RCC 7860 (cell line): ENCODE measurements around the gene PER1.
"Not testable (repeated sequence)": the region's sequence is repeated elsewhere in the genome, so short reads cannot be mapped to it uniquely, and the experiment has no call there.

Experiments
- DNase-seq: peaks from one replicate; pipeline ENCODE4 v3.0.0-alpha.2; 2015; ENCODE audit warnings: low spot score
- FAIRE-seq: peaks from 2 replicates; lab custom pipeline; 2012; peaks lifted over from hg19 to GRCh38; lab: Jason Lieb, UNC

The PER1 gene

DNA sequence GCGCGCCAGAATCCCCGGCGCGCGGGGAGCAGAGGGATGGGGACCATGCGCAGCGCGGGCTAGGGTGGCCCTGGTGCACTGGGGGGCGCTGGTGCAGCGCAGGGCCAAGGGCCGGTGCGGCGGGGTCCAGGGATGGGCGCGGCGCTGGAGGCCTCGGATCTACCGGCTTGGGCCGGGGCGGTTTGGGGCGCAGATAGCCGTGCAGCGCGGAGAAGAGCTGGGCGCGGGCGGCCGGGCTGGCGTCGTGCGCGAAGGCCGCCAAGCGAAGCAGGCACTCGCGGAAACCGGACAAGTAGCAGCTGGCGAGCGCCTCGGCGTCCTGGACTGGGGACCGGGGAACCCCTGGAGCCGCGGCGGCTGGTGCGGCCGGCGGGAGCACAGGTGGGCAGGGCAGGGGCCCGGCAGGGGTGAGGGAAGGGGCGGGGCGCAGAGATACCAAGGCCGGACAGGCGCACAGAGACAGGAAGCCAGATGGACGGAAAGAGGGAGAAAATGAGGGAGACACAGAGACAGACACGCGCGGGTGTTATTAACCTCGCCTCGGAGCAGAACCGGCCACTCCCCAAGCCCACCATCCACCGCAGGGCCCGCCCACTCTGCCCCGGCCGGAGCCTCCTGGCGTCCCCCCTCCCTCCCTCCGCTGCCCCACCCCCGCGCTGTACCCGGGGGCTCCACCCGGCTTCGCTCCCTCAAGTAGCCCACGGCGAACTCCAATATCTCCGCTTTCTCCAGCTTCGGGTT, 30.4 kb downstream of the PER1 start:
- DNase-seq (peak; percentile 41), FAIRE-seq (no peak)

DNA sequence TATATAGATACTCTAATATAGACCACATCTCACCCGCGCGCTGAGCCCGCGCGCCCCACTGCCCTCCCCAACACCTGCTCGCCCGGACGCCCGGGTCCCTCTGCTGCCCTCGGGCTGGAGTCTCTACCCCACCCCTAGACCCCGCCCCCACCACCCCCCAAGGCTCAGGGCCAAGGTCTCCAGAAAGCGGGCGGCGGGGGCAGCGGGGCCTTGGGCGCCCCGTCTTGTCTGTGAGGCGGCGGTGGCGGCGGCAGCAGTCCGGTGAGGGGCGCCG, 30.9 kb downstream of the PER1 start:
- FAIRE-seq (no peak), DNase-seq (no peak)

- no peak for FAIRE-seq
- DNase-seq = peak; percentile 64
Observed at GRCh38 chr17:8120520-8121406, 31.4 kb downstream of the PER1 start.

DNA sequence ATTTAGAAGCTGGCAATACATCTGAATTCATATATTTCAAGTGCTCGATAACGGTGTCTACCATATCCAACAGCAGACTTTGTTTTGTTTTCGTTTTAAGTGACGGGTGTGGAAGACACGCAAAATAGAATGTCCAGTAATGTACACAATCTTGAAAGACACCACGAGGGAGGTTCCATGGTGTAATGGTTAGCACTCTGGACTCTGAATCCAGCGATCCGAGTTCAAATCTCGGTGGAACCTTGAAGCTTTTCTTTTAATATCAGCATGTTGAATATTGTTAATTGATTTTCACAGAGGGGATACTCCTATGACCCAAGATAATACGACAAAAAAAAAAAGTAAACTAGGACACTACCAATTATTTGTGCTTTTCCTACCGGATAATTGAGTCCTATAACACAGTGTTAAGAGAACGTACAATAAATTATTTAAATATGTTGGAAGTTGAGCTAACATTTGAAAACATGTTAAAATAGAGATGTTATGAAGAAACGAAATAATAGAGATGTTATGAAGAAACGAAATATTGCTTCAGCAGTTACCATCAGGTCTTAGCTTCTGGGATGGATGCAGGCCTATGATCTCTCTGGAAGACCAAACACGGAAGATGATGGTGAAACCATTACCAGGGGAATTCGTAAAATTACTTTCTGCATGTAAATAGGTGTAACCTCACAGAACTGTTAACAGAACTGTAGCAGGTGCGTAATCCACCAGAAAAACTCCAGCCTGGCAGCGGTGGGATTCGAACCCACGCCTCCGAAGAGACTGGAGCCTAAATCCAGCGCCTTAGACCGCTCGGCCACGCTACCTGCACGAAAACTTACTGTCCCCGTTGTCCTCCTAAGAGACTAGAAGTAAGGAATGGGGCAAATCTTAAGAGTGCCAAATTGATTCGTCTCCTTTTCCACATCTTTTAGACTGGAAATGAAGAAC, 32.4 kb downstream of the PER1 start:
- DNase-seq = peak; percentile 95
- FAIRE-seq = peak; percentile 77

- no peak for FAIRE-seq
- peak; percentile 74 for DNase-seq
Observed at GRCh38 chr17:8118769-8119580, 33.2 kb downstream of the PER1 start.

- no peak for FAIRE-seq
Observed at GRCh38 chr17:8117980-8118768, 34.0 kb downstream of the PER1 start, which contains the start of gene ALOXE3. ALOXE3 (minus strand) TSS chr17:8118514; CDS start chr17:8117990, 524 bp downstream.

GRCh38 chr17:8117367-8117979, 34.7 kb downstream of the PER1 start:
- FAIRE-seq = no peak
- DNase-seq = no peak

More at GRCh38 chr17:8117980-8118768, 34.0 kb downstream of the PER1 start, which contains the start of gene ALOXE3:
- DNase-seq = peak; percentile 84

DNA sequence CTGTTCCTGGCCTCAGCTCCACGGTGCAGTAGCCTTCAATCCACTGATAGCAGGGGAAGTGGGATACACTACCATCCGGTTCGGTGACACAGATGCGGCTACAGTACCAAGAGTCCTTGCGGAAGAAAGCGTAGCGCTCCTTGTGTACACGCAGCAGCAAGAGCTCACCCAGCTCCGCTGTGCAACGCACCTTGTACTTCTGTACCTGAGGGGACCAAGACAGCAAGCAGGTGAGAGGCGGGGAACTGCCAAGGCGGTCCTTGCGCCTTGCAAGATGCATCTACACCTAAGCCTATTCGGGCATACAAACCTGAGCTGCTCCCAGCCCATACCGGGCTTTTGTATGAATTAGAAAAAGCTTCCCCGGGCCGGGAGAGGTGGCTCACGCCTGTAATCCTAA, 35.4 kb downstream of the PER1 start:
- DNase-seq (no peak), FAIRE-seq (no peak)

- FAIRE-seq = no peak
- no peak for DNase-seq
Observed at GRCh38 chr17:8110907-8111306, 41.3 kb downstream of the PER1 start.

DNA sequence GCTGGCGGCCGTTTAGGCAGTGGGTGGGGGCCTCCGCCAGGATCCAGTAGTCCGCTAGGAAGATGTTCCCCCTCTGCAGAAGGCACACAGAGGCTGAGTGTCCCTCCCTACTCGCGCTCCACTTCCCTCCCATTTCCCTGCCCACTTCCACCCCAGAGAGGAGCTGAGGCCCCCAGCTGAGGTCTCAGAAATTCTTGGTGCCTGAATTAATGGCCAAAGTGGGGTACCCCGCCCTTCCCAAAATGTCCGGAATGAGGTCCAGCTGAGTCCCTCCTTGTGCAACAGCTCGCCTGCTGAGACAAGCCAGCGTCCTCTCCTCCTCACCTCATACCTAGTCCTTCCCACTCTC, 41.8 kb downstream of the PER1 start:
- no peak for FAIRE-seq
- DNase-seq = no peak

DNA sequence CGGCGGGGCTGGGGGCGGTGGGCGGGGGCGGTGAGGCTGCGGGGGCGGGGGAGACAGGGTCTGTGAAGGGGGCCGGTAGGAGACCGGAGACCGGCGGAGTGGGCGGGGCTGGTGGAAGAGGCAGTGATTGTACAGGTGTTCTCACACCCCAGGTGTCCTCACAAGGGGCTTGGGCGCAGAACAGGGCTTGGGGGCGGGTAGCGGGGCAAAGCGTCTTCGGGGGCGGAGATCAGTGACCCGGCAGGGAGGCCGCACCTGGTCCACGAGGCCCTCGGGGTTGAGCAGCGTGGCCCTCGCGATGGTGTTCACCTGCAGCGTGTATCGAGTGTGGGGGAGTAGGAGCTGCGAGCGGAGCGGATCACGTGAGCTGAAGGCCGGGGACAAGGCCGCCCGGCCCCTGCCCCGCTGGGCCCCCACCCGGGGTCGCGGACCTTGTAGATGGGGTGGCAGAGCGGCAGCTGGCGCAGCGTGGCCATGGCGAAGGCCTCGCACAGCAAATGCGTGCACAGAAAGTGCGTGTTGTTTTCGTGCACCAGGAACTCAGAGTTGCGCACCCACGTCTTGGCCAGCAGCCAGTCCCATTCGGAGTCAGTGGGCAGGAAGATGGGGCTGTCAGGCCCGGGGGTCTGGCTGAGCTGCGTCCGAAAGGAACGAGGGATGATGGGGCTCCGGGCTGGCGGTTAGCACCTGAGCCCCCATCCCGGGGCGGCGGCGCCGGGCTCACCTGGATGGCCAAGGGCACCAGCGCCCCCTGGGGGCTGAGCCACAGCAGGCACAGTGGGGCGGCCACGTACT, 42.3 kb downstream of the PER1 start:
- FAIRE-seq (no peak), DNase-seq (no peak)

- DNase-seq (no peak), FAIRE-seq (no peak)
Observed at GRCh38 chr17:8108972-8109660, 43.1 kb downstream of the PER1 start.

DNA sequence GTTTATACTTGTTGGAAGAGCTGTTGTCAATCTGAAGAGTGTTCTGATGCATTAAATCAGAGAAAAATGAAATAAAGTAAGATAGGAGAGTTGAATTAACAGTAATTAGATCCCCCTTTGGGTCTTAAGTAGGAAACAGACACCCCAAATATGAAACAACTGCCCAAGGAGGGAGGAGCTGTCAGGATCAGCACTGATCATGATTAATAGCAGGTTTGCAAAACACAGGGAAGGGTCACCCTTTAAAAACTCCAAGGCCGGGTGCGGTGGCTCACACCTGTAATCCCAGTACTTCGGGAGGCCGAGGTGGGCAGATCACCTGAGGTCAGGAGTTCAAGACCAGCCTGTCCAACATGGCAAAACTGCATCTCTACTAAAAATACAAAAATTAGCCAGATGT, 45.2 kb downstream of the PER1 start:
- not testable (repeated sequence) for FAIRE-seq, DNase-seq

DNA sequence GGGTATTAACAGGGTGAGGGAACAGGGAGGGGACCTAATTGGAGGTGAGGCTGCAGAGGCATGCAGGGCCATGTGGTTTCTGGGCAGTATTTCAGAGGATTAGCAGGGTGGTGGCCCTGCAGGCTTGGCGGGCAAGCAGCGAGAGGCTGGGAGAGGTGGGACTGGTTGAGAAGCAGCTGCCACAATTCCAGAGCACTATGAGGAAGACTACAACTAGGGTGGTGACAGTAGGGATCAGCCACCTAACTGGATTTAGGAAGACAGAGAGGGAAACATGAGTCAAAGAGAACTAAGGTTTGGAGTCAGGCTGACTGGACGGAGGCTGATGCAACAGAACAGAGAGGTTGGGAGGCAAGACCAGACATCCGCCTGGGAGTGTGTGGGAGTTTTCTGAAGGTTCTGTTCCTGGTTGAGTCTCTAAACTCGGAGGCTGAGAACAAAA, 46.2 kb downstream of the PER1 start:
- FAIRE-seq = no peak

GRCh38 chr17:8104911-8105310, 47.3 kb downstream of the PER1 start:
- DNase-seq (no peak), FAIRE-seq (no peak)

More for the DNA sequence above, 46.2 kb downstream of the PER1 start:
- DNase-seq = no peak

DNA sequence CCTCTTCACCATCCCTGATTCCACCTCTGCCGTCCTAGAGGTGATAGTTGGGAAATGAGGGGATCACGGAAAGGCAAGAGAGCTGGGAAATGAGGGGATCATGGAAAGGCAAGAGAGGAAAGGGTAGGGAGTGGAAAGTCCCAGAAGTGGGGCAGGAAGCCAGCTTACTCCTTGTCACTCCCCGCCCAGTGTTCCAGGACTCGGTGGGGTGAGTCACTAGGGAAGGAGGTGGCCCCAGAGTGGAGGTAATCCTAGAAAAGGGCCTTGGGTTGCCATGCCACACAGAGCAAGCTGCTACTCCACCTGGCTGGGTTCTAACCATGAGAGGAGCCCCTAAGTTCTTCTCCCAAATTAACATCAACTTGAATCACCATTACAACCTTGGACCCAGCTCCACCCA, 48.7 kb downstream of the PER1 start:
- peak; percentile 32 for DNase-seq

GRCh38 chr17:8101721-8102120, 50.5 kb downstream of the PER1 start:
- FAIRE-seq = no peak
- DNase-seq = no peak

More for the DNA sequence above, 48.7 kb downstream of the PER1 start:
- FAIRE-seq = no peak
